ENCODE data around the gene ADCY7. TPM values are rescaled to one million over a fixed set of nuclear protein-coding genes. Genes with fewer than 3 reads are reported as not detected.

ADCY7 gene
- total RNA-seq, 1 experiment from 2014 or later, result 34.2 TPM

DNA sequence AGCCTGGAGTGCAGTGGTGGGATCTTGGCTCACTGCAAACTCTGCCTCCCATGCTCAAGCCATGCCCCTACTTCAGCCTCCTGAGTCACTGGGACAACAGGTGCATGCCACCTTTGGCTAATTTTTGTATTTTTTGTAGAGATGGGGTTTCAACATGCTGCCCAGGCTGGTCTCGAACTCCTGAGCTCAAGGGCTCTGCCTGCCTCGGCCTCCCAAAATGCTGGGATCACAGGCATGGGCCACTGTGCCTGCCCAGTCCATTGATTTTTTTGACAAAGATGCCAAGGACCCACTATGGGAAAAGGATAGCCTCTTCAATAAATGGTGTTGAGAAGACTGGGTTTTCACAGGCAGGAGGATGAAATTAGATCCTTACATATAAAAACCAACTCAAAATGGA lies 10.8 kb upstream of the ADCY7 start:
- intact Hi-C loops (cut with micrococcal nuclease), result no loop called here
- Histone ChIP-seq H3K27ac (ENCODE audit: low read depth, low read length) (no peak overlapping the region), H3K36me3 (ENCODE audit: control insufficient read depth in 1 of 2, insufficient read depth in 2 of 2, low read length in 2 of 2) (no peaks in the 10 kb centered on the region), H3K4me3 (replicated peaks in 1 of 2; ENCODE audit: low read depth in 1 of 2, low read length in 2 of 2) (no peak overlapping the region), H2AFZ (ENCODE audit: low read depth, low read length, poor library complexity, severe bottlenecking) (no peak overlapping the region), H4K20me1 (ENCODE audit: insufficient read depth) (no peaks in the 10 kb centered on the region), H3K9me3 (ENCODE audit: control insufficient read depth in 1 of 2, insufficient read depth in 1 of 2, low read depth in 1 of 2, low read length in 2 of 2) (no peaks in the 10 kb centered on the region), H3K9me2 (ENCODE audit: insufficient read depth) (no peaks in the 10 kb centered on the region), H3K9ac (ENCODE audit: low read length) (no peak overlapping the region), H3K27me3 (ENCODE audit: insufficient read depth, low read length) (no peaks in the 10 kb centered on the region), H3K79me2 (ENCODE audit: insufficient read depth, low read length) (no peaks in the 10 kb centered on the region), H3K4me1 (ENCODE audit: control insufficient read depth in 1 of 2, insufficient read depth in 2 of 2, low read length in 2 of 2) (peaks cover 12 to 13% of the 10 kb centered on the region in 2 experiments; a peak in 3 of 4 replicates), H3K4me2 (ENCODE audit: low read length) (no peak overlapping the region)
- ChIA-PET CTCF (no interaction called here), RAD21 (ENCODE audit: low non-redundant PET in 1 of 2, low total read pairs in 2 of 2, uncharacterized antibody in 2 of 2, unreplicated experiment in 2 of 2) (no interaction called here), POLR2A (no interaction called here)
- DNase-seq (ENCODE audit: low read depth, low spot score) (no peak), ATAC-seq (no peak)
- TF ChIP-seq EZH2phosphoT487 (IDR thresholded peaks at IDR 0.05; ENCODE audit: borderline replicate concordance) (no peak), POLR2A (IDR thresholded peaks at IDR 0.05; ENCODE audit: borderline replicate concordance, extremely low read depth, insufficient read depth, insufficient read length) (no peak), SRF (IDR thresholded peaks at IDR 0.05; ENCODE audit: low read depth) (no peak), ATF3 (IDR thresholded peaks at IDR 0.05) (no peak), YY1 (IDR thresholded peaks at IDR 0.05; ENCODE audit: extremely low read depth, insufficient replicate concordance, low read depth, low read length) (no peak), ZFX (IDR thresholded peaks at IDR 0.05) (no peak), FOSL1 (IDR thresholded peaks at IDR 0.05; ENCODE audit: low read depth) (no peak), TCF7L2 (IDR thresholded peaks at IDR 0.05; ENCODE audit: borderline replicate concordance, extremely low read depth, insufficient read depth, insufficient read length) (no peak), JUND (IDR thresholded peaks at IDR 0.05) (no peak), ZBTB33 (IDR thresholded peaks at IDR 0.05; ENCODE audit: extremely low read depth, insufficient replicate concordance, low read length) (no peak), EZH2 (IDR thresholded peaks at IDR 0.05) (no peak), ZNF274 (IDR thresholded peaks at IDR 0.05; ENCODE audit: low read depth, low read length) (no peak), ELF1 (IDR thresholded peaks at IDR 0.05; ENCODE audit: borderline replicate concordance, low read depth) (no peak), RAD21 (IDR thresholded peaks at IDR 0.05; ENCODE audit: low read depth) (no peak), EGR1 (IDR thresholded peaks at IDR 0.05; ENCODE audit: low read depth) (no peak)
- BruUV-seq (replicated peaks), result no TSS peak
